Transverse colon (tissue), 4 donors: ENCODE data around the gene ETFB.

Experiments
- EP300 ChIP-seq: sonication (generic); formaldehyde crosslinking; IDR thresholded peaks from one replicate; pipeline ENCODE4 v1.6.1; 2017; ENCODE audit warnings: antibody characterized with exemption, low read depth
- POLR2A ChIP-seq: fragments of 450-650 bp; IDR thresholded peaks from one replicate; pipeline ENCODE4 v1.6.1; 2016; ENCODE audit warnings: antibody characterized with exemption, mild to moderate bottlenecking, moderate library complexity
- POLR2AphosphoS5 ChIP-seq, 3 donors: sonication (generic); formaldehyde crosslinking; IDR thresholded peaks; one replicate each; pipeline ENCODE4 v1.6.1; 2016; ENCODE audit warnings: antibody characterized with exemption in 3 of 3
- TF ChIP-seq, protein P1 (sequence below), 5 experiments: fragments of 200-600 bp in 3 of 5; fragments of 450-650 bp in 2 of 5; sonication (generic) in 3 of 5; IDR thresholded peaks; 1 replicate in 2 of 5; 2 replicates in 3 of 5; pipeline ENCODE4 v1.5.1; 2016 to 2017; ENCODE audit warnings: antibody characterized with exemption in 5 of 5, inconsistent platforms in 3 of 5, mild to moderate bottlenecking in 2 of 5, moderate library complexity in 1 of 5

GRCh38 chr19:51345076-51345620, 21.0 kb downstream of the ETFB start:
- TF ChIP-seq, protein P1, sequence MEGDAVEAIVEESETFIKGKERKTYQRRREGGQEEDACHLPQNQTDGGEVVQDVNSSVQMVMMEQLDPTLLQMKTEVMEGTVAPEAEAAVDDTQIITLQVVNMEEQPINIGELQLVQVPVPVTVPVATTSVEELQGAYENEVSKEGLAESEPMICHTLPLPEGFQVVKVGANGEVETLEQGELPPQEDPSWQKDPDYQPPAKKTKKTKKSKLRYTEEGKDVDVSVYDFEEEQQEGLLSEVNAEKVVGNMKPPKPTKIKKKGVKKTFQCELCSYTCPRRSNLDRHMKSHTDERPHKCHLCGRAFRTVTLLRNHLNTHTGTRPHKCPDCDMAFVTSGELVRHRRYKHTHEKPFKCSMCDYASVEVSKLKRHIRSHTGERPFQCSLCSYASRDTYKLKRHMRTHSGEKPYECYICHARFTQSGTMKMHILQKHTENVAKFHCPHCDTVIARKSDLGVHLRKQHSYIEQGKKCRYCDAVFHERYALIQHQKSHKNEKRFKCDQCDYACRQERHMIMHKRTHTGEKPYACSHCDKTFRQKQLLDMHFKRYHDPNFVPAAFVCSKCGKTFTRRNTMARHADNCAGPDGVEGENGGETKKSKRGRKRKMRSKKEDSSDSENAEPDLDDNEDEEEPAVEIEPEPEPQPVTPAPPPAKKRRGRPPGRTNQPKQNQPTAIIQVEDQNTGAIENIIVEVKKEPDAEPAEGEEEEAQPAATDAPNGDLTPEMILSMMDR (IDR thresholded peaks at IDR 0.05): no peak
- no peak for TF ChIP-seq POLR2AphosphoS5 (IDR thresholded peaks at IDR 0.05)
- TF ChIP-seq POLR2A: no peak
- TF ChIP-seq EP300: no peak
